Mucosa of rectum (tissue), 2 donors: ENCODE measurements around the gene WDFY2.

ENCODE experiments used
- H3K27ac ChIP-seq, 2 donors: one replicate each; pipeline ENCODE4 v1.7.0; 2013; ENCODE audit warnings: inconsistent platforms in 2 of 2, low read depth in 2 of 2, low read length in 2 of 2
- H3K27me3 ChIP-seq, 2 donors: one replicate each; pipeline ENCODE4 v1.7.0; 2013; ENCODE audit warnings: low read length in 2 of 2; ENCODE audit not compliant: control insufficient read depth in 2 of 2, insufficient read depth in 2 of 2
- H3K36me3 ChIP-seq, 2 donors: one replicate each; pipeline ENCODE4 v1.7.0; 2013; ENCODE audit warnings: low read length in 2 of 2; ENCODE audit not compliant: control insufficient read depth in 2 of 2, insufficient read depth in 2 of 2
- H3K4me1 ChIP-seq, 2 donors: one replicate each; pipeline ENCODE4 v1.7.0; 2013; ENCODE audit warnings: low read length in 2 of 2, mild to moderate bottlenecking in 1 of 2; ENCODE audit not compliant: control insufficient read depth in 2 of 2, insufficient read depth in 2 of 2
- H3K4me3 ChIP-seq, 2 donors: one replicate each; pipeline ENCODE4 v1.7.0; 2013; ENCODE audit warnings: low read length in 2 of 2
- H3K9ac ChIP-seq, 2 donors: one replicate each; pipeline ENCODE4 v1.7.0; 2013; ENCODE audit warnings: low read length in 2 of 2, low read depth in 1 of 2, mild to moderate bottlenecking in 1 of 2
- H3K9me3 ChIP-seq, 2 donors: one replicate each; pipeline ENCODE4 v1.7.0; 2013; ENCODE audit warnings: low read length in 2 of 2; ENCODE audit not compliant: control insufficient read depth in 2 of 2
- donor health status: healthy.
- donor health status: Normal muscosa, but diverticular disease.

Gene WDFY2

DNA sequence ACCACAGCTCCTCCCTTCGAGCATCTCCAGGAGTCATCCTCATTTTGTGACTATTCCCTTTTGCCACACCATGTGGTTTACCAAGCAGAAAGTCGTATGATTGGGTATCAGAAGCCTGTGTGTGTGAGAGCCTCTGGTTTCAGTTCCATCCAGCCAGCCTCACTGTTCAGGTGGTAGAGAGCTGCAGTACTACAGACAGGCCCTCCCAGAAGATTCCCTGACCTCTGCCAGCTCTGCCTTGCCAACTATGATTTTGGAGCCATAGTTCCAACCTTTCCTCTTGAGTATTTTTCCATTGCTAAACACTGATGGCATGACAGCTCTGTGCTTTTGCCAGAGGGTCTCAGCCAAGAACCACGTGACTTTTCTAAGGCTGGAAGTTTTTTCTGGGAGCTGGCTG, 137.2 kb downstream of the WDFY2 start:
- H3K27ac ChIP-seq = no peak overlapping the region
- H3K9ac ChIP-seq = no peak overlapping the region
- no peaks in the 10 kb centered on the region for H3K9me3 ChIP-seq
- H3K36me3 ChIP-seq = no peaks in the 10 kb centered on the region
- H3K27me3 ChIP-seq = no peaks in the 10 kb centered on the region
- H3K4me3 ChIP-seq = no peak overlapping the region
- no peaks in the 10 kb centered on the region for H3K4me1 ChIP-seq

DNA sequence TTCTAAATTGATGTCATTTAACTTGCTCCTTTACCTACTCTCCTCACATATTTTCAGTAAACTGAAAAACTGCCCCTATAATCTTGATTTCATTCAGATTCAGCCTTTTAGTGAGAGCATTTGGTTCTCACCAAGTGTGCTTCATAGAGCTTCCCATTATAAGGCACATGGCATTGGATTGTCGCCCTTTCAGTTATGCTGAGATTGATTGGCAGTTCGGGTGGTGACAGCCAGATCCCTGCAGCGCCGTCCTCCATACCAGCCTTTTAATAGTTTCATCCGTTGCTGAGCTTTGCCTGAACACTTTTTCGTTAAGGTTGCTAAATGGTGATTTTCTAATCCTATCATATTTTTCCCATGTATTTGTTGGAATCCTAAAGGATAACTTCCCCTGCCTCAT, 139.3 kb downstream of the WDFY2 start:
- H3K36me3 ChIP-seq = no peaks in the 10 kb centered on the region
- H3K27ac ChIP-seq = no peak overlapping the region
- H3K4me1 ChIP-seq = no peaks in the 10 kb centered on the region
- H3K9me3 ChIP-seq = no peaks in the 10 kb centered on the region
- no peak overlapping the region for H3K9ac ChIP-seq
- H3K4me3 ChIP-seq = no peak overlapping the region
- H3K27me3 ChIP-seq = no peaks in the 10 kb centered on the region

DNA sequence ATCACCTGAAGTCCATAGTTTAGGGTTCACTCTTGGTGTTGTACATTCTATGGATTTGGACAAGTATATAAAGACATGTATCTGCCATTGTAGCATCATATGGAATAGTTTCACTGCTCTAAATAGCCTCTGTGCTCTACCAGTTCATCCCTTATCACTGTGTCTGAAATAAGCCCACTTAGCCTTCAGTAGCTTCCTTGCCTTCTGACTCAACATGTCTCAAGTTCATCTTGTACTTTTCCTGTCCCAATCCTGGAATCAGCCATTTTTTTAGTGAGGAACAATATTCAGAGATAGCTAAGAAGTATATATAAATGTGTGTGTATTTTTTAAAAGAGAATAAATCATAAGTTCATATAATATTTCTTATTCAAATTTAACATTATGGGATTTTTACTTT, 140.5 kb downstream of the WDFY2 start:
- Histone ChIP-seq H3K36me3 (no peaks in the 10 kb centered on the region), H3K4me1 (no peaks in the 10 kb centered on the region), H3K4me3 (no peak overlapping the region), H3K9me3 (no peaks in the 10 kb centered on the region), H3K27ac (no peak overlapping the region), H3K9ac (no peak overlapping the region), H3K27me3 (no peaks in the 10 kb centered on the region)

DNA sequence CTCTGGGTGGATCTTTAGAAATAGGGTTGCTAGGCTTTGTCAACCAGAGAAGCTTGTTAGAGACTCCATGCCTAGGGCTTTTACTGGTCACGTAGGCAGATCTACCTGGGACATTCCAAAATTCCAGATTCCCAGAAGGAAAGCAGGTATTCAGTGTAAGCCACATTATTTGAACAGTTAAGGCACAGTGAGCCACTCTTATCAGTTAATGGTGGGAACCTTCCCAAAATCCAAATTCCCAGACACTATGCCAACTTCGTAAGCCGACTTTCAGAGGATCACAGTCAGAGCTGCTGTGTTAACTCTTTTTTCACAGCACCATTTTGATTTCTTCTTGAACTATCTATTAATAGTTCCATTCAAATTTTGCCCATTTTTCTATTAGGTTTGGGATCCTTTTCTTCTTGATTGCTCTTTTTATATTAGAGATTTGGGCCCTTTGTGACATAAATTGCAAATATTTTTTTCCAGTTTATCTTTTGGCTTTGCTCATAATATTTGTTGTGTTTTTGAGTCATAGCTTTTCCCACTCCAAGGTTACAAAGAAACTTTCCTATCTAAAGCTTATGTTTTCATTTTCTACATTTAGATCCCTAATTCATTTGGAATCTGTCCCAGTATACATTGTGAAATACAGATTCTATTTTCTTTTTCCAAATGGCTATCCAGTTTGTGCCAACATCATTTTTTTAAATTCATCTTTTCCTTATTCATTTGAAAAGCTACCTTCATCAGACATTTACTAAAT, 142.4 kb downstream of the WDFY2 start:
- H3K27me3 ChIP-seq = no peaks in the 10 kb centered on the region
- no peak overlapping the region for H3K4me3 ChIP-seq
- no peaks in the 10 kb centered on the region for H3K9me3 ChIP-seq
- no peaks in the 10 kb centered on the region for H3K4me1 ChIP-seq
- H3K36me3 ChIP-seq = no peaks in the 10 kb centered on the region
- H3K27ac ChIP-seq = no peak overlapping the region
- no peak overlapping the region for H3K9ac ChIP-seq

DNA sequence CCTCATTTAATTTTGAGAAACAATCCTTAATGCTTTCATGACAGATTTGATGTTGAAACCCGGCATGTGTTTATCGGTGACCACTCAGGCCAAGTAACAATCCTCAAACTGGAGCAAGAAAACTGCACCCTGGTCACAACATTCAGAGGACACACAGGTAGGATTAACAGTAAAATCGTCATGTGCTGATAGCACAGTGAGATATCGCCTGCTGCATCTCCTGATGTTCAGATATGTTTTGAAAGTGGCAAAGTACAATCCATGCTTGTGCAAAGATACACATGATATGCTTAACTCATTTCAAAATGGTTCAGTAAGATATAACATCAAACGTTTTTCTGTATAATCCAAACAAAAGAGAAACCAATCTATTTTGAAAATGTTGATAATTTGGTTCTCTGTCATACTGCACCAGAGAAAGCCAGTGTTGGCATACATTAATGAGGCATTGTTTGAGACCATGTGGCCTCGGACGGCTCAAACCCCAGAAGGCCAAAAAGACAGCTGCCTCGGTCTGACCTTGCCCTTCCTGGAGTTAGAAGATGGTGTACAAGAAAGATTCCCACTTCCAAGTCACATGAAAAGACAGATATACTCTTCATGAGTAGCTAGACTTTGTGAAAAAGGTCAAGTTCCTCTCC, 143.5 kb downstream of the WDFY2 start:
- Histone ChIP-seq H3K27ac (no peak overlapping the region), H3K27me3 (no peaks in the 10 kb centered on the region), H3K9me3 (no peaks in the 10 kb centered on the region), H3K36me3 (no peaks in the 10 kb centered on the region), H3K4me3 (no peak overlapping the region), H3K9ac (no peak overlapping the region), H3K4me1 (no peaks in the 10 kb centered on the region)

DNA sequence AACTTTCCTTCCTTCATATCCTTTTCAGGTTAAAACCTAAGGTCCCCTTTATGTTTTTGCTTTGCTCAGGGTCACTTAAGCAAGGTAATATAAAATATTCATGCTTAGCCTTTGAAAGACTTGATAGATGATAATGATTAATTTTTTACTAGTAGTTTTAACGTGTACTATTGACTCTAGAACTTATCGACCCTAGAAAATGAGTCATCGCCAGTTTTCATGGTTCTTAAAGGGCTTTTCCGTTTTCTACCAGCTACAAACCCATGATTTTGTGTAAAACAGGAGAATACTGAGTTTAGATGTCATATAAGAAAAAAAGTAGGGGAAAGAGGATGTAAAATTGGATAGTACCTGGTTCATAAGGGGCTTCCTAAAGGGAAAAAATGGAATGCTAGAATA, 144.0 kb downstream of the WDFY2 start:
- no peaks in the 10 kb centered on the region for H3K27me3 ChIP-seq
- H3K9me3 ChIP-seq = no peaks in the 10 kb centered on the region
- no peaks in the 10 kb centered on the region for H3K36me3 ChIP-seq
- no peak overlapping the region for H3K27ac ChIP-seq
- H3K4me1 ChIP-seq = no peaks in the 10 kb centered on the region
- H3K9ac ChIP-seq = no peak overlapping the region
- H3K4me3 ChIP-seq = no peak overlapping the region

DNA sequence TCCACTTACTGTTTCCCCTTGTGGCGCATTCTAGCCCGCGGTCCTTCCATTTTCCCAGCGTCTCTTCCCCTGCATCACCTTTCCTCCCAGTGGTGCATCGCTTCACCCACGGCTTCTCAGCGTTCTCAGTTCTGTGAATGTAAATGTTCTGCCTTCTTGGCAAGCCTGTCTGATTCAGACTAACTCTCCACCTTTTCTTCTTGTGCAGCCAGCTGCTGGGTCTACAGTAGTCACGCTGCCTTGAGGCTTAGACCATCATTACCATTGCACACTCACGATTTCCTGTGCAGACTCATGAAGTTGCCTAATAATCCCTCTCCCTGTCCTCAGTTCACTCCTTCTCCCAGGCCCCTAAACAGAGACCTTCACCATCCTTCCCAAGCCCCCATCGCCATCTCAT, 144.7 kb downstream of the WDFY2 start:
- no peak overlapping the region for H3K9ac ChIP-seq
- no peak overlapping the region for H3K27ac ChIP-seq

DNA sequence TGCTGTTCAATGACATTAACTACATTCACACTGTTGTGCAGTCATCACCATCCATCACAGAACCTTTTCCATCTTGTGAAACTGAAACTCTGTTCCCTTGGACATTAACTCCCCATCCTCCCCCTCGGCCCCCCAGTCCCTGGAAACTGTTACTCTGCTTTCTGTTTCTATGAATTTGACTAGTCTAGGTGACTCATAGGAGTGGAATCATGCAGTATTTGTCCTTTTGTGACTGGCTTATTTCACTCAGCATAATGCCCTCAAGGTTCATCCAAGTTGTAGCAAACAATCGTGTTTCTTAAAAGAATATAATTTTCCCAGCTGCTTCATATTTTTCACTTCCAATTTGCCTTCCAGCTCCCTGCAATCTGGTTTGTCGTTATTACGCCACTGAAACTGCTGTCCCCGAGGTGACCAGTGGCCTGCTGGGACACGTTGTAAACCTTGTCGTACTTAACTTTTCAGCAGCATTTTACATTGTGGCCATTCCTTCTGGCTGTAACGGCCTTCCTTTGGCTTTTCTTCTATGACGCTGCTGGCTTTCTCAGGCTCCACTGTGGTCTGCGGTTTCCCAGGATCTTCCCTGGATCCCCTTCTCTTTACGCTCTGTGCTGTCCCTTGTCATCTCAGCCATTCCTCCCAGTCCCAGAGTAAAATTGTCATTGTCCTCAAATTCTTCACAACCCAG, 145.7 kb downstream of the WDFY2 start:
- Histone ChIP-seq H3K9ac (peak overlapping the region in 1 of 2 donors; percentile 27), H3K4me1 (no peaks in the 10 kb centered on the region), H3K36me3 (no peaks in the 10 kb centered on the region)

More for the DNA sequence above, 144.7 kb downstream of the WDFY2 start:
- Histone ChIP-seq H3K9me3 (no peaks in the 10 kb centered on the region), H3K36me3 (no peaks in the 10 kb centered on the region), H3K4me1 (no peaks in the 10 kb centered on the region), H3K4me3 (no peak overlapping the region), H3K27me3 (no peaks in the 10 kb centered on the region)

DNA sequence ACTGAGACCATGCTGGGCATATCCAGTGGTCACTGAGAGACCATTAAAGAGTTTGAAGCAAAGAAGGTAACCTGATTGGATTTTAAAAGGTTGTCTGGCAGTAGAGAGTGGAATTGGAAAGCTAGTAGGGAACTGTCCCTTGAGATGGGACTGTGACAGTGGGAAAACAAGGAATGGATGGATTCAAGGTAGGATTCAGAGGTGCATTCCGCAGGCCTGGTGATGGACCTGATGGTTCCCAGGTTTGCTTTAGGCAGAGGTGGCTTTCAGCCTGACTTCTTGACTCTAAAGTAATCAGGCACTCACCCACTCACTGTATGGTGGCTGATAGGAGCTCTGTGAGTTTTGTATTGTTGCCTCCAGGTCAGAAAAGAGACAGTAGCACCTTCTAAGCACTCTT, 146.7 kb downstream of the WDFY2 start:
- Histone ChIP-seq H3K4me3 (no peak overlapping the region), H3K4me1 (no peaks in the 10 kb centered on the region), H3K27ac (peak overlapping the region in 1 of 2 donors; percentile 35), H3K27me3 (no peaks in the 10 kb centered on the region), H3K9me3 (no peaks in the 10 kb centered on the region), H3K36me3 (no peaks in the 10 kb centered on the region), H3K9ac (no peak overlapping the region)

More for the DNA sequence above, 145.7 kb downstream of the WDFY2 start:
- H3K27ac ChIP-seq = peak overlapping the region; percentile 35 to 41
- no peaks in the 10 kb centered on the region for H3K27me3 ChIP-seq
- H3K9me3 ChIP-seq = no peaks in the 10 kb centered on the region
- no peak overlapping the region for H3K4me3 ChIP-seq

DNA sequence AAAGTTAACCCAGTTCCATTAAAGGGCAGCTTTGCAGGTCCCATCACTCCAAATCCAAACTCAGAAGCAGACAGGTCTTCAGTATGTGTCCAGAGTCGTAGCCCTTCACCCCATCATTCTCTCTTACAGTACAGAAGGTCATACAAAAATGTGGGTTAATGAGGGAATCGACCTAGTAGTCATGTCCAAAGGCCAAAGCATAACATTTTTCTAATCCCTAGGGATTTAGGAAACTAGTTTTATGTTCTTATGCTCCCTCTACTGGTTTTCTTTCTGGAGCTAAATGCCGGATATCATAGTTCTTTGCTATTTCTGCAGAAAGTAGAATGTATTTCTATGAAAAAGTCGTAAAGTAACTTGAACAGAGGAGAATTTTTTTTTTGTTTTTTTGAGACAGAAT, 147.5 kb downstream of the WDFY2 start:
- Histone ChIP-seq H3K4me1 (no peaks in the 10 kb centered on the region), H3K27me3 (no peaks in the 10 kb centered on the region), H3K9me3 (no peaks in the 10 kb centered on the region), H3K27ac (no peak overlapping the region), H3K4me3 (no peak overlapping the region), H3K36me3 (no peaks in the 10 kb centered on the region), H3K9ac (no peak overlapping the region)
